GM18861 (cell line): Measurements from ENCODE around the gene OTUD3.
"Not testable (repeated sequence)": the region's sequence is repeated elsewhere in the genome, so short reads cannot be mapped to it uniquely, and the experiment has no call there.

Experiments
- ATAC-seq: cut with Tn5 transposase; IDR thresholded peaks from one replicate; pipeline ENCODE4 v1.9.1; 2021; ENCODE audit not compliant: unreplicated experiment

OTUD3 gene

GRCh38 chr1:19868575-19868974, 13.6 kb upstream of the OTUD3 start:
- ATAC-seq: not testable (repeated sequence)

DNA sequence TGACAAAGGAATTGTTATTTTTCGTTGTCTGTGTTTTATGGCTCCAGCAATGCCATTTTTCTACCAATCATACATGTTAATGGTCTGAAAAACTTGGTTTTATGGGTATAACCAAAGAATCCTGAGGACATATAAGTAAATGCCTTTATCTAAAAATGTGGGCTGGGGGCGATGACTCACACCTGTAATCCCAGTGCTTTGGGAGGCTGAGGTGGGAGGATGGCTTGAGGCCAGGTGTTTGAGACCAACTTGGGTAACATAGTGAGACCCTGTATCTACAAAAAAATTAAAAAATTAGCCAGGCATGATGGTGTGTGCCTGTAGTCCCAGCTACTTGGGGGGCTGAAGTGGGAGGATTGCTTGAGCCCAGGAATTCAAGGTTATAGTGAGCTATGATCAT, 12.7 kb upstream of the OTUD3 start:
- ATAC-seq: not testable (repeated sequence)

- ATAC-seq: no peak
These were observed 12.3 kb upstream of the OTUD3 start for GRCh38 chr1:19869929-19870328.

- ATAC-seq: no peak
These were observed 10.0 kb upstream of the OTUD3 start for GRCh38 chr1:19872190-19872589.

GRCh38 chr1:19877181-19877750, 4.9 kb upstream of the OTUD3 start:
- ATAC-seq: no peak

GRCh38 chr1:19877821-19878636, 4.2 kb upstream of the OTUD3 start:
- ATAC-seq: no peak

GRCh38 chr1:19878637-19878985, 3.6 kb upstream of the OTUD3 start:
- no peak for ATAC-seq

- no peak for ATAC-seq
These were observed 3.0 kb upstream of the OTUD3 start for GRCh38 chr1:19879227-19879626.

DNA sequence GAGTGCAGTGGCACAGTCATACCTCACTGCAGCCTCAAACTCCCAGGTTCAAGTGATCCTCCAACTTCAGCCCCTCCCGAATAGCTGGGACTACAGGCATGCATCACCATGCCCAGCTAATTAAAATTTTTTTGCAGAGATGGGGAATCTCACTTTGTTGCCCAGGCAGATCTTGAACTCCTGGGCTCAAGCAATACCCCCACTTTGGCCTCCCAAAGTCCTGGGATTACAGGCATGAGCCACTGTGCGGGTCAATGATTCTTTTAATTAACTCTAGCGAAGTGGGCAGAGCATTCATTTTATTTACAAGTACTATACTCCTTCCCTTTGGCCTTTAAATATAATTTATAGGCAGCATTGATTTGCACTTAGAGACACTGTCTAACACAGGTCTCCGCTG, 2.5 kb upstream of the OTUD3 start:
- no peak for ATAC-seq

DNA sequence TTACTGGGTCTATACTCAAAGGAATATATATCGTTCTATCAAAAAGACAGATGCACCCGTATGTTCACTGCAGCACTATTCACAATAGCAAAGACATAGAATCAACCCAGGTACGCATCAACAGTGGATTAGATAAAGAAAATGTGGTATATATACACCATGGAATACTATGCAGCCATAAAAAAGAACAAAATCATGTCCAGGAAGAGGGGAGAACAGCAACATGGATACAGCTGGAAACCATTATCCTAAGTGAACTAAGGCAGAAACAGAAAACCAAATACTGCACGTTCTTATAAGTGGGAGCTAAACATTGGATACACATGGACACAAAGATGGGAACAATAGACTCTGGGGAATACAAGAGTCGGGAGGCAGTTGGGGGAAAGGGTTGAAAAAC, 1.4 kb upstream of the OTUD3 start:
- ATAC-seq: not testable (repeated sequence)

DNA sequence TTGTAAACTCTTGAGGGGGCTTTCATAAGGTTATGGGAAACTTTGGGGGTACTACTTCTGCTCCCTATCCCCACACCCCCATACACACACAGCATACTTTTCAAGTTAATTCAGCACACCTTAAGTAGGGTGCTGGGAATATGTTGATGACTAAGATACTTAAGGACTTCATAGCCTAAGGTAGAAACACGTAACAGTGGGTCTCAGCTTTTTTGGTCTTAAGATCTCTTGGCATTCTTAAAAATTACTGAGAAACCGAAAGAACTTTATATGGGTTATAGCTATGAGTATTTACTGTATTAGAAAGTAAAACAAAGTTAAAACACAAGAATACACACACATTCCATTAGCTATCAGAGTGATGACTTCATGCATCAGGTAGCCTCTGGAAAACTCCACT, 2.1 kb downstream of the OTUD3 start:
- ATAC-seq: no peak

GRCh38 chr1:19885821-19886220, 3.6 kb downstream of the OTUD3 start:
- ATAC-seq: no peak

GRCh38 chr1:19888112-19888511, 5.9 kb downstream of the OTUD3 start:
- ATAC-seq: no peak

DNA sequence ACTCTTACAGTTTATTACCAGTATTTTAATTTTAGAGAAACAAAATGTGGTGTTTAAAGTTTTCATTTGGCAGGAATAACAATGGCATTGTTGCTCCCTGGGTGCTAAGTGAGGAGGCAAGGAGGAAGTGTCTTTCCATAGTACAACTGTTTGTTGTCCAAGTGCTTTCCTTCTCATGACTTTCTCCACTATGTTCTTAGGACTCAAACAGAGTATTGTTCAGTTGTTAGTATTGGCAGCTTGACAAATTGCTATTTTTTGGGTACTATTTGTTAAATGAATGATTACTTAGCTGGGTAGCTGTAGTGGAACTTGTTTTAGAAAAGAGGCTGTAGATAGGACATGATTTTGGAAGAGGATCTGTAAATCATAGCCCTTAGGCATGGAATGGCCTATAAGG, 7.5 kb downstream of the OTUD3 start:
- ATAC-seq: no peak

DNA sequence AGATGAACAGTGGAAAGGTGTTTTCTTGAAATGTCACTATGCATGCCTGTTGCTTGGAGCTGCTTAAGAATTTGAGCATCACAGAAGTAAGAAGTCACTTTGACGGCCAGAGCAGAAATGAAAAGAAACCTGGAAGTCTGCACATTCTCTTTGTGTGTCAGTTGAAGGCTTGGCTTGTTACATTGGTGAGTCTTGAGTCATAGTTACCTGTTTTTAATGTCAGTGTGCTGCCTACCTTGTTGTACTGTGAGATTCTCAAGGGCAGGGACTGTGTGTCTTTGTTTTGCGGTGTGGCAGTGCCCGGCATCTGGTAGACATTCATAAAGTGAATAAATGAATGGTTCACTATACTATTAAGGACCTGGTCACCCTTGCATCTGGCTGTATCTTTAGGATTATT, 9.9 kb downstream of the OTUD3 start:
- no peak for ATAC-seq

DNA sequence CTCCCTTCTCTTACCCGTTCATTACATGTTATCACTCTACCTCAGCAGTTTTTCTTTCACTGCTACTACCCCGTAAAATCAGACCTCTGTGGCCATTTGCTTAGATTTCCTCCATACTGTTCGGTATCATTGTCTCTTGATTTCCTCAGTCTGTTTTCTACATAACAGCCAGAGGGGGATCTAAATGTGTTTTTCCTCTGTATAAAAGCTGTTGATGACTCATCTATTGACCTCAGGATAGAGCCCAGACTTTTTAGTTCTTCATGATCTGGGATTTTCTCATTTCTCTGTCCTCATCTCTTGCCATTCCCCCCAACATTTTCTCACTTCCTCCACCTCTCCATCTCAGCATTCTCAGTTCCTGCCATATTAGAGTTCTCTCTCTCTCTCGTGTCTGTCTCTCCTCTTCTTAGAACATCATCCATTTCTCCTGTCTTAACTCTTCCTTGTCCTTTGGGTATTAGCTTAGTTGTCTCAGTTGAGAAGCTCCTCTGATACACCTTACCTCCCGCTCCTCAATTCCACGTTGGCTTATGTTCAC, 10.5 kb downstream of the OTUD3 start:
- ATAC-seq: no peak

GRCh38 chr1:19893687-19894086, 11.5 kb downstream of the OTUD3 start:
- ATAC-seq: no peak

- no peak for ATAC-seq
These were observed 12.0 kb downstream of the OTUD3 start for GRCh38 chr1:19894218-19894617.

DNA sequence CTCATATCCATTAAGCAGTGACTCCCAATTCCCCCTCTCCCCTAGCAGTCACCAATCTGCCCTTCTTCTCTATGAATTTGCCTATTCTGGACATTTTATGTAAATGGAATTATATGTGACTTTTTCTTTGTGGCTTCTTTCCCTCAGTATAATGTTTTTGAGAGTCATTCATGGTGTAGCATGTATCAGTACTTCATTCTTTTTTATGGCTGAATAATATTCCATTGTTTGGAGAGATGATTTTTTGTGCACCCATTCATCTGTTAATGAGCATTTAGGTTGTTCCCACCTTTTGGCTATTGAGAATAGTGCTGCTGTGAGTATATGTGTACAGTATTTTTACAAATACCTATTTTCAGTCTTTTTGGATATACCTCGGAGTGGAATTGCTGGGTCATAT, 19.5 kb downstream of the OTUD3 start:
- ATAC-seq: no peak

GRCh38 chr1:19903621-19904020, 21.4 kb downstream of the OTUD3 start:
- ATAC-seq: no peak

GRCh38 chr1:19907456-19907855, 25.3 kb downstream of the OTUD3 start:
- no peak for ATAC-seq

- ATAC-seq: no peak
These were observed 27.2 kb downstream of the OTUD3 start for GRCh38 chr1:19909392-19909791.

DNA sequence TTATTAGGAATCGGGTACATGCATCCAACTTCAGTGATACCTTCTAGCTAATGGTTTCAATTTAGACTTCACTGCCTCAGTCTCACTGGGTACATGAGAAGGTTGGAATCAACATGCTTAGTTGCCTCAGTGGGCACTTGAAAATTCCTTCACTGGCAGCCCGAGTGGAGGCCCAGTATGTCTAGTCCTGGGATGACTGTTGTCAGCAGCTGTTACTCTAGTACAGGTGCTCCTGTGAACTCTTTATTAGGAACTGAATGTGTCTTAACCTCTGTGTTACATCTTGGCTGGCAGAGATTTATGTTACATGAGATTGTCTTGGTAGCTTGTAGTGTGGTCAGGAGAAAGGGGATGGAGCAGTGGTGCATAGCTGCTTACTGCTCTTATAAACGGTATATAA, 27.8 kb downstream of the OTUD3 start:
- no peak for ATAC-seq
